H1 (cell line): ENCODE results near the gene ANKRD12. TPM values are rescaled to one million over a fixed set of nuclear protein-coding genes. Genes with fewer than 3 reads are reported as not detected.

ENCODE experiments used
- CTCF ChIA-PET: fragments of 300-600 bp; sonication (Branson Sonifier 250); formaldehyde crosslinking; loops from one replicate; lab custom pipeline; 2021; ENCODE audit not compliant: partially characterized antibody; lab: Charles Lee
- POLR2A ChIA-PET: fragments of 300-600 bp; sonication (Branson Sonifier 250); formaldehyde crosslinking; loops from one replicate; lab custom pipeline; 2021; ENCODE audit warnings: inconsistent platforms; ENCODE audit not compliant: partially characterized antibody; lab: Charles Lee
- DNase-seq, 2 experiments: peaks; one replicate each; pipeline versions ENCODE4 v3.0.0 to v3.0.0-alpha.2; 2010 to 2022; ENCODE audit warnings: low spot score in 2 of 2, low read depth in 1 of 2, mixed read lengths in 1 of 2
- FAIRE-seq: peaks from 2 replicates; lab custom pipeline; 2011; peaks lifted over from hg19 to GRCh38; lab: Jason Lieb, UNC
- H2AFZ ChIP-seq: 2 replicates; pipeline ENCODE4 v1.8.1; 2012; ENCODE audit warnings: low read length, inconsistent platforms
- H2AK5ac ChIP-seq: 2 replicates; pipeline ENCODE4 v1.6.1; 2013; ENCODE audit warnings: low read depth, low read length
- H2BK120ac ChIP-seq: replicated peaks from 2 replicates; pipeline ENCODE3; 2013; ENCODE audit warnings: low read depth, low read length, inconsistent platforms
- H2BK12ac ChIP-seq: 2 replicates; pipeline ENCODE4 v1.6.1; 2013; ENCODE audit warnings: low read depth, low read length
- H2BK15ac ChIP-seq: 2 replicates; pipeline ENCODE4 v1.6.1; 2013; ENCODE audit warnings: low read length
- H2BK20ac ChIP-seq: 2 replicates; pipeline ENCODE4 v1.6.1; 2013; ENCODE audit warnings: low read length
- H2BK5ac ChIP-seq: 2 replicates; pipeline ENCODE4 v1.6.1; 2013; ENCODE audit warnings: low read depth, low read length
- H3K14ac ChIP-seq: 2 replicates; pipeline ENCODE4 v1.6.1; 2013; ENCODE audit warnings: inconsistent platforms; ENCODE audit not compliant: insufficient read length
- H3K18ac ChIP-seq: 2 replicates; pipeline ENCODE4 v1.6.1; 2013; ENCODE audit warnings: low read length; ENCODE audit errors: extremely low read depth
- H3K23ac ChIP-seq: 2 replicates; pipeline ENCODE4 v1.6.1; 2013; ENCODE audit warnings: inconsistent platforms; ENCODE audit not compliant: insufficient read length
- H3K23me2 ChIP-seq: 2 replicates; pipeline ENCODE4 v1.6.1; 2013; ENCODE audit warnings: low read depth, low read length
- H3K27ac ChIP-seq: 2 replicates; pipeline ENCODE4 v1.6.1; 2011; ENCODE audit warnings: low read depth, low read length, inconsistent platforms
- H3K27me3 ChIP-seq, 4 experiments: replicated peaks in 1 of 4; 1 replicate in 1 of 4; 2 replicates in 3 of 4; pipeline versions ENCODE4 v1.6.1 to v1.8.1; 2011 to 2013; ENCODE audit warnings: low read length in 3 of 4, mild to moderate bottlenecking in 3 of 4, inconsistent platforms in 2 of 4, mixed read lengths in 2 of 4, moderate library complexity in 1 of 4; ENCODE audit not compliant: control insufficient read depth in 3 of 4, insufficient read depth in 3 of 4; ENCODE audit errors: extremely low read depth in 1 of 4
- H3K36me3 ChIP-seq, 4 experiments: 2 replicates each; pipeline versions ENCODE4 v1.6.1 to v1.8.1; 2011 to 2013; ENCODE audit warnings: mild to moderate bottlenecking in 4 of 4, low read length in 3 of 4, moderate library complexity in 2 of 4, control low read depth in 1 of 4, inconsistent platforms in 1 of 4; ENCODE audit not compliant: insufficient read depth in 4 of 4, control insufficient read depth in 2 of 4
- H3K4ac ChIP-seq: replicated peaks from 2 replicates; pipeline ENCODE3; 2013; ENCODE audit warnings: low read length, low read depth, mixed read lengths, inconsistent platforms; ENCODE audit not compliant: insufficient read length
- H3K4me1 ChIP-seq, 4 experiments: replicated peaks in 1 of 4; 1 replicate in 1 of 4; 2 replicates in 3 of 4; pipeline versions ENCODE4 v1.6.1 to v1.8.1; 2011 to 2013; ENCODE audit warnings: low read length in 3 of 4, inconsistent platforms in 2 of 4, mixed read lengths in 1 of 4; ENCODE audit not compliant: insufficient read depth in 4 of 4, control insufficient read depth in 3 of 4
- H3K4me2 ChIP-seq, 2 experiments: 2 replicates each; pipeline versions ENCODE4 v1.6.1 to v1.8.1; 2011 to 2013; ENCODE audit warnings: low read depth in 2 of 2, low read length in 2 of 2, control low read depth in 1 of 2, inconsistent platforms in 1 of 2, mild to moderate bottlenecking in 1 of 2; ENCODE audit not compliant: insufficient read depth in 1 of 2
- H3K4me3 ChIP-seq, 4 experiments: fragments of 200-600, 300-600 bp in 1 of 4; sonication (generic), shearing (Covaris generic), sonication (Bioruptor Twin) in 1 of 4; 2 replicates each; pipeline versions ENCODE4 v1.5.1 to v1.8.1; 2011 to 2016; ENCODE audit warnings: low read length in 4 of 4, low read depth in 3 of 4, control low read depth in 2 of 4, inconsistent platforms in 2 of 4, mild to moderate bottlenecking in 2 of 4, mixed read lengths in 1 of 4, moderate library complexity in 1 of 4; ENCODE audit not compliant: insufficient read depth in 2 of 4; ENCODE audit errors: extremely low read depth in 1 of 4
- H3K56ac ChIP-seq: replicated peaks from 2 replicates; pipeline ENCODE3; 2013; ENCODE audit warnings: low read depth, mild to moderate bottlenecking, mixed read lengths, low read length, inconsistent platforms; ENCODE audit not compliant: insufficient read length
- H3K79me1 ChIP-seq: 2 replicates; pipeline ENCODE4 v1.6.1; 2013; ENCODE audit warnings: low read depth, low read length, control low read depth
- H3K79me2 ChIP-seq, 2 experiments: 2 replicates each; pipeline versions ENCODE4 v1.6.1 to v1.8.1; 2012 to 2013; ENCODE audit warnings: low read length in 2 of 2, mild to moderate bottlenecking in 2 of 2, inconsistent platforms in 1 of 2; ENCODE audit not compliant: insufficient read depth in 2 of 2, control insufficient read depth in 1 of 2
- H3K9ac ChIP-seq, 4 experiments: replicated peaks in 1 of 4; 1 replicate in 1 of 4; 2 replicates in 3 of 4; pipeline versions ENCODE4 v1.6.1 to v1.8.1; 2011 to 2013; ENCODE audit warnings: low read depth in 3 of 4, low read length in 3 of 4, control low read depth in 2 of 4, mild to moderate bottlenecking in 2 of 4, moderate library complexity in 2 of 4, inconsistent platforms in 1 of 4; ENCODE audit errors: extremely low read depth in 1 of 4
- H3K9me3 ChIP-seq, 2 experiments: 2 replicates each; pipeline versions ENCODE4 v1.6.1 to v1.8.1; 2012 to 2013; ENCODE audit warnings: mild to moderate bottlenecking in 2 of 2, moderate library complexity in 2 of 2, control low read depth in 1 of 2, inconsistent platforms in 1 of 2, low read depth in 1 of 2, low read length in 1 of 2, mixed read lengths in 1 of 2; ENCODE audit not compliant: insufficient read depth in 2 of 2
- H4K20me1 ChIP-seq, 2 experiments: replicated peaks in 1 of 2; 2 replicates each; pipeline versions ENCODE3 to v1.8.1; 2011 to 2013; ENCODE audit warnings: inconsistent platforms in 2 of 2, low read length in 2 of 2, mild to moderate bottlenecking in 1 of 2; ENCODE audit not compliant: insufficient read depth in 2 of 2, control insufficient read depth in 1 of 2
- H4K5ac ChIP-seq: 2 replicates; pipeline ENCODE4 v1.6.1; 2013; ENCODE audit warnings: low read length, low read depth, mixed read lengths, inconsistent platforms; ENCODE audit not compliant: insufficient read length
- H4K8ac ChIP-seq: 2 replicates; pipeline ENCODE4 v1.8.0; 2013; ENCODE audit warnings: mild to moderate bottlenecking, moderate library complexity, low read length, inconsistent platforms; ENCODE audit not compliant: insufficient read depth; ENCODE audit errors: extremely low read depth
- H4K91ac ChIP-seq: replicated peaks from 2 replicates; pipeline ENCODE3; 2013; ENCODE audit warnings: low read length, mixed read lengths, inconsistent platforms; ENCODE audit not compliant: insufficient read length
- BRCA1 ChIP-seq: IDR thresholded peaks from 2 replicates; pipeline ENCODE4 v1.6.1; 2012; ENCODE audit warnings: low read depth, low read length, improper control_type of control experiment
- CEBPB ChIP-seq: IDR thresholded peaks from 2 replicates; pipeline ENCODE4 v1.6.1; 2012; ENCODE audit warnings: low read depth, low read length
- KDM4A ChIP-seq: IDR thresholded peaks from one replicate; pipeline ENCODE4 v1.7.1; 2012; ENCODE audit warnings: low read depth, mild to moderate bottlenecking, moderate library complexity, low read length, inconsistent platforms; ENCODE audit not compliant: severe bottlenecking
- NRF1 ChIP-seq: IDR thresholded peaks from 2 replicates; pipeline ENCODE4 v1.6.1; 2011; ENCODE audit warnings: mild to moderate bottlenecking, low read depth, low read length, improper control_type of control experiment
- RBBP5 ChIP-seq: IDR thresholded peaks from 2 replicates; pipeline ENCODE4 v1.7.1; 2012; ENCODE audit warnings: low read depth, mild to moderate bottlenecking, inconsistent platforms, low read length, moderate library complexity, borderline replicate concordance
- RXRA ChIP-seq: IDR thresholded peaks from 2 replicates; pipeline ENCODE4 v1.6.1; 2011; ENCODE audit warnings: low read depth, mild to moderate bottlenecking, low read length, moderate library complexity; ENCODE audit not compliant: insufficient read depth
- USF2 ChIP-seq: IDR thresholded peaks from 2 replicates; pipeline ENCODE4 v1.6.1; 2011; ENCODE audit warnings: low read length, improper control_type of control experiment
- WGBS, 2 experiments: shearing (Covaris generic) in 1 of 2; methylation state at CpG; one replicate each; pipeline versions ENCODE4 v1.1.6 to v1.1.7; 2013 to 2015; ENCODE audit warnings: low lambda C conversion rate in 2 of 2, mixed read lengths in 2 of 2, inconsistent platforms in 1 of 2, low coverage in 1 of 2, missing lambda C conversion rate in 1 of 2; ENCODE audit not compliant: insufficient replicate concordance in 2 of 2, insufficient coverage in 1 of 2, insufficient read length in 1 of 2; ENCODE audit errors: extremely low coverage in 1 of 2, missing lambda C conversion rate in 1 of 2; 5-methylcytosine and 5-hydroxymethylcytosine counted together
- polyA plus RNA-seq, 7 experiments: library from polyadenylated mRNA; depleted of rRNA in 3 of 7; stranded (reverse) in 5 of 7; unstranded in 2 of 7; fragments of >200 nt in 5 of 7; fragments of 200-250 nt in 2 of 7; gene quantifications; 1 replicate in 5 of 7; 2 replicates in 1 of 7; 4 replicates in 1 of 7; pipeline versions ENCODE4 v1.2.1 to v1.2.3, GENCODE V29; 2011 to 2013; ENCODE audit warnings: missing spikeins in 2 of 7, mixed read lengths in 2 of 7
- total RNA-seq: library from RNA; stranded (reverse); fragmentation: NEBNext Ultra II Directional; extraction: Animal tissue kit (Norgen Biotek cat#: 25700); gene quantifications from 2 replicates; pipeline ENCODE4 v1.2.1, GENCODE V29; 2021

The ANKRD12 gene
- total and polyA plus RNA-seq, 2 of the 8 experiments (the other 6 are each of a cell fraction or from before 2014, with no cell fraction given), result 2.6 to 37.9 TPM

- CTCF ChIA-PET, result no interaction called here
- no peak overlapping the region for H3K9ac ChIP-seq
- H2BK5ac ChIP-seq, result no peak overlapping the region
- H2BK12ac ChIP-seq, result no peak overlapping the region
- no peak overlapping the region for H3K27ac ChIP-seq
- peaks cover 0 to 11% (median 5%) of the 10 kb centered on the region in 4 experiments; a peak in 3 of 8 replicates for H3K36me3 ChIP-seq
- H3K4me3 ChIP-seq, result no peak overlapping the region
- no peaks in the 10 kb centered on the region for H3K79me1 ChIP-seq
- no peak overlapping the region for H3K56ac ChIP-seq
- H3K18ac ChIP-seq, result no peak overlapping the region
- H3K9me3 ChIP-seq, result no peaks in the 10 kb centered on the region
- no peak overlapping the region for H2AFZ ChIP-seq
- POLR2A ChIA-PET, result no interaction called here
- WGBS, 2 experiments, result 88% methylated on average over 3 of the region's 3 CpGs; no CpG with 5 or more reads in 1 of the 2 experiments
- H2BK120ac ChIP-seq, result no peak overlapping the region
- H3K14ac ChIP-seq, result no peak overlapping the region
- FAIRE-seq (no peak), DNase-seq (no peak)
- H3K23me2 ChIP-seq, result no peaks in the 10 kb centered on the region
- no peak overlapping the region for H3K4me2 ChIP-seq
- H2AK5ac ChIP-seq, result no peak overlapping the region
- H4K5ac ChIP-seq, result no peak overlapping the region
- no peak overlapping the region for H4K8ac ChIP-seq
- H2BK15ac ChIP-seq, result no peak overlapping the region
- peaks cover 0 to 3% (median 1%) of the 10 kb centered on the region in 4 experiments; a peak in 2 of 7 replicates for H3K4me1 ChIP-seq
- H3K23ac ChIP-seq, result no peak overlapping the region
- H3K4ac ChIP-seq, result no peak overlapping the region
- H4K91ac ChIP-seq, result no peak overlapping the region
- no peaks in the 10 kb centered on the region for H3K27me3 ChIP-seq
- no peak overlapping the region for H2BK20ac ChIP-seq
- no peaks in the 10 kb centered on the region for H4K20me1 ChIP-seq
- no peaks in the 10 kb centered on the region for H3K79me2 ChIP-seq
- TF ChIP-seq NRF1 (no peak), RBBP5 (no peak), USF2 (no peak), BRCA1 (no peak), CEBPB (no peak), RXRA (no peak), KDM4A (no peak)
These were observed 122.6 kb downstream of the ANKRD12 start for GRCh38 chr18:9259173-9259572.
